ENCODE data around the gene FAM135A. TPM values are rescaled to one million over a fixed set of nuclear protein-coding genes. Genes with fewer than 3 reads are reported as not detected.
A peak's percentile ranks its signal among the peaks of the same experiment; 100 is the strongest.

Gene FAM135A
- 9.9 and 13.6 TPM in 2 replicates for total RNA-seq (2014; rRNA removed; shearing (Covaris generic))

DNA sequence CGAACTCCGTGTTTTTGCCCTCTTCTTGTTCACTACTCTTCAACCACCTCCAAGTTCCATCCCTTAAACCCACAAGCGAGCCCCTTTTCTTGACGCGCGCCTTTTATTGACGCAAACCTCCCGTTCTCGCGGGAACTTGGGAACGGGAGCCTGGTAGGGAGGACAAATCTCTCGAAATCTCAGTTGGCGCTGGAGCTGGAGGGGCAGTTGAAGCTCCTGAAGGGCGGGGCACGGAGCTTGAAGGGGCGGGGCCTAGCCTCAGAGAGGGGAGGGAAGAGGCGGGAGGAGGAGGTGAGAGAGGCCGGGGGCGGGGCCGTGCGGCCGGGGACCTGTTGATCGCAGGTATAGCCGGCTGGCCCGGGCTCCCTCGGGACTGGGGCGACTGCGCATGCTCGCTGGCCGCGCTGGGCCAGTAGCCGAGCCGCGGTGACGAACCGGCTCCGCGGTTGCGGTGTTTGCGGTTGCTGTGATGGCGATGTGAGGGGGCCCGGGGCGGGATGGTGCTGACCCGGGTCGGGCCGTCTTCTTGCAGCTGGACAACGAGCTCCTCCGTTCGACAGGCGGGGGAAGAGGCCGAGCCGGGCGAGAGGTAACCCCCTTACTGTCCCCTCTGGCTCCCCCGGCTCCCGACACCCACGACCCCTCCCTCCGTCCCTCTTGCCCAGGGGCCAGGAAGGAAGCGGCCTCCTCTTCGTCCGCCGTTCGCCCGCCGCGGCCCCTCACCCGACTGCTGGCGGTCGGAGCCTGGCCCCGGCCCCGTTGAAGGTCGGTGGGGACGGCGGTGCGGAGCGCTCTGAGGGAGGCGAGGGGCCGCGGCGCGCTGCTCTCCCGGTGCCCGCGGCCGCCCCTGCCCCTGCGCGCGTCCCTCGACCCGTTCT, at the start of gene FAM135A:
FAM135A (plus strand) TSS at position 395 of the 878 bp plus-strand sequence. CDS start 14,835 bp downstream, outside the sequence.
- Histone ChIP-seq H3K4me1 (replicated peaks) (peaks cover 15% of the 10 kb centered on the region), H3K36me3 (peaks cover 11% of the 10 kb centered on the region), H3K9me3 (replicated peaks) (no peaks in the 10 kb centered on the region), H3K27me3 (replicated peaks) (no peaks in the 10 kb centered on the region), H3K27ac (peak within 1 kb of the TSS; percentile 56), H3K4me3 (peak within 1 kb of the TSS; percentile 87)
- peak; percentile 92 to 97 for DNase-seq (ENCODE audit: low read depth in 1 of 2, low spot score in 2 of 2)

GRCh38 chr6:70363741-70364493, 49.4 kb upstream of the FAM135A start:
- no peak for DNase-seq (ENCODE audit: low read depth in 1 of 2, low spot score in 2 of 2)
- Histone ChIP-seq H3K27me3 (replicated peaks) (no peaks in the 10 kb centered on the region; the same call in 1 of the 2 replicates), H3K36me3 (no peaks in the 10 kb centered on the region), H3K4me1 (replicated peaks) (no peaks in the 10 kb centered on the region), H3K27ac (no peak overlapping the region), H3K9me3 (replicated peaks) (no peaks in the 10 kb centered on the region), H3K4me3 (no peak overlapping the region)

DNA sequence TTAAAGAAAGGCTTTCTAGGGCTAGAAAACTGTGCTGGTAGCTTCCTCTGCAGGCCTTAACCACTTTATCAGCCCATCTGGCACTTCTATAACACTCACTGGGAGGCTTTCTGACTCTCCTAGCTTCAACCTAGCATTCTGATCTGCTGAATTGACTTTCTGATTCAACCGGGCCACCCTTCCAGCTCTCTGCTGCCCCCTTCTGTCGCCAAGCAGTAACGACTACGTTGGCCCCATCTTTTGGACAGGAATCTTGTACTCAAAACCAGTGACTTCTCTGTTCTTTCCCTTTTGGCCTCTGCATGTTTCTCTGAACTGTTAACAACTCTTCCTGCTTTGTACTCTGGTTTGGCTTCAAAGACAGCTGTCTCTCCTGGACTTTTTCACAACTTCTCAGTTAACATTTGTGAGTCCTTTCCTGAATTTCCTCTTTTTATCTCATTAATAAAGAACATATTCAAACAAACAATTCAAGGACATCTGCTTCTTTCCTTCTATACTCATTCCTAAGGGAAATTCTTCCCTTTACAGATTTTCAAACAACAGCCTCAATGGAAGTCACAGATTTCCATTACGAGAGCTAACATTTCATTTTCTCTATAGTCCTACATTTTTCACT, 43.9 kb upstream of the FAM135A start:
- Histone ChIP-seq H3K36me3 (no peaks in the 10 kb centered on the region), H3K4me3 (no peak overlapping the region), H3K9me3 (replicated peaks) (no peaks in the 10 kb centered on the region), H3K27ac (no peak overlapping the region), H3K27me3 (replicated peaks) (no peaks in the 10 kb centered on the region; the same call in 1 of the 2 replicates), H3K4me1 (replicated peaks) (no peaks in the 10 kb centered on the region)
- peak; percentile 55 to 57 for DNase-seq (ENCODE audit: low read depth in 1 of 2, low spot score in 2 of 2)

DNA sequence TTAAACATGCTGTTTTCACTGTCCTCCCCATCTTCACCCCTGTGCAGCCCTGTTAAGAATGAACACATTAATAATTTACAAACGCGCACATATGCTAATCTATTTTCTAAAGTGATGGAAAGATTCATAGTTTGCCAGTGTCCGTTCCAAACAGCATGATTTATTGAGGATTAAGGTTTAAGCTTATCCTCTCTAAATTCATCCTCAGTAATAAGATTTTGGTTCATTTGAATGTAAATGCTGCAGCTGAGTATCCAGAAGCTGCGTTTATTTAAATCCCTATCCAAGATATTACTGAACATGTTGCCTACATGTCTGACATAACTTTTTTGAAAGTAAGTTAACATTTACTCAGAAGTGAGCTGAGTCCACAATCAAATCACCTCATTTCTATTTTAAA, 42.8 kb upstream of the FAM135A start:
- Histone ChIP-seq H3K27ac (no peak overlapping the region), H3K36me3 (no peaks in the 10 kb centered on the region), H3K4me1 (replicated peaks) (peaks cover 5% of the 10 kb centered on the region), H3K4me3 (no peak overlapping the region), H3K27me3 (replicated peaks) (no peaks in the 10 kb centered on the region; the same call in 1 of the 2 replicates), H3K9me3 (replicated peaks) (no peaks in the 10 kb centered on the region)
- no peak for DNase-seq (ENCODE audit: low read depth in 1 of 2, low spot score in 2 of 2)

- no peaks in the 10 kb centered on the region; the same call in 1 of the 2 replicates for H3K27me3 ChIP-seq (replicated peaks)
- H3K36me3 ChIP-seq: no peaks in the 10 kb centered on the region
- H3K4me3 ChIP-seq: no peak overlapping the region
- peak in 1 of 2 experiments; percentile 59 for DNase-seq (ENCODE audit: low read depth in 1 of 2, low spot score in 2 of 2)
- no peak overlapping the region for H3K27ac ChIP-seq
- peaks cover 6% of the 10 kb centered on the region for H3K4me1 ChIP-seq (replicated peaks)
- no peaks in the 10 kb centered on the region for H3K9me3 ChIP-seq (replicated peaks)
Observed at GRCh38 chr6:70371454-70372105, 41.7 kb upstream of the FAM135A start.

GRCh38 chr6:70375166-70375565, 38.1 kb upstream of the FAM135A start:
- H3K27ac ChIP-seq: no peak overlapping the region
- no peaks in the 10 kb centered on the region for H3K27me3 ChIP-seq (replicated peaks)
- no peak overlapping the region for H3K4me3 ChIP-seq
- no peaks in the 10 kb centered on the region for H3K9me3 ChIP-seq (replicated peaks)
- DNase-seq (ENCODE audit: low read depth in 1 of 2, low spot score in 2 of 2): peak in 1 of 2 experiments; percentile 27
- H3K4me1 ChIP-seq (replicated peaks): peaks cover 6% of the 10 kb centered on the region
- no peaks in the 10 kb centered on the region for H3K36me3 ChIP-seq

DNA sequence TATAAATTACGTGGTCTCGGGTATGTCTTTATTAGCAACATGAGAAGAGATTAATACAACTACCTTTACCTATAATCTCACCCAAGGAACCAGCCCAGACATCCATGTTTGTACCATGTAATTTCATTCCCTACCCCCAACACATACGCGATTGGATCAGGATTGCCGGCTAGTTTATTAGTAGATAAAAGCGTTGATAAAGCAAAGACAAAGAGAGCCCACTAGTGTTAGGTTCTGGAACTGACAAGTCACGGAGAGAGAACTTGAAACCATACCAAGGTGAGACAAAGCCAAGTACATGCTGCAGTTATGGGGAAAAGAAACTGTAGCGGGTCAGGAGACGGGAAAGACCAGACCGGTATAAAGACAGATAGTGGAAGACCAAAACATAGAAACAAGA, 37.4 kb upstream of the FAM135A start:
- no peaks in the 10 kb centered on the region for H3K36me3 ChIP-seq
- peaks cover 6% of the 10 kb centered on the region for H3K4me1 ChIP-seq (replicated peaks)
- no peak overlapping the region for H3K4me3 ChIP-seq
- H3K27me3 ChIP-seq (replicated peaks): no peaks in the 10 kb centered on the region
- no peak for DNase-seq (ENCODE audit: low read depth in 1 of 2, low spot score in 2 of 2)
- no peak overlapping the region for H3K27ac ChIP-seq
- no peaks in the 10 kb centered on the region for H3K9me3 ChIP-seq (replicated peaks)

- H3K9me3 ChIP-seq (replicated peaks): no peaks in the 10 kb centered on the region
- no peaks in the 10 kb centered on the region for H3K36me3 ChIP-seq
- no peak for DNase-seq (ENCODE audit: low read depth in 1 of 2, low spot score in 2 of 2)
- no peaks in the 10 kb centered on the region for H3K27me3 ChIP-seq (replicated peaks)
- H3K4me1 ChIP-seq (replicated peaks): peaks cover 6% of the 10 kb centered on the region
- H3K4me3 ChIP-seq: no peak overlapping the region
- H3K27ac ChIP-seq: no peak overlapping the region
Observed at GRCh38 chr6:70376628-70377027, 36.7 kb upstream of the FAM135A start.

DNA sequence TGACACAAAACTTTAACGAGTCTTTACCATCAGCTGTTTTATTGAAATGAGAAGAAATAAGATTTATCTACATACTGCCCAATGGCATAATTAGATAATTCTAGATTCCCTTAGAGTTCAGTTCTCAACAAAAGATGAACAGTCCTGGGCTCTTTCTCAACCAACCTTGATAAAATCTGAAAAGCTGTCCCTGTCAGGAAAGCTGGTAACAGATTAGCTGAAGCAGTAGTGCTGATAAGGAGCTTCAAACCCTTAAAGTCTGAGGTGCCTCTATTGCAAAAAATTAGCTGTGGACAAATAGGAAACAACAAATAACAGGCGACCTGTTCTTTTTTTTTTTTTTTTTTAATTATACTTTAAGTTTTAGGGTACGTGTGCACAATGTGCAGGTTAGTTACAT, 35.9 kb upstream of the FAM135A start:
- H3K4me3 ChIP-seq: no peak overlapping the region
- no peak overlapping the region for H3K27ac ChIP-seq
- H3K36me3 ChIP-seq: no peaks in the 10 kb centered on the region
- no peaks in the 10 kb centered on the region for H3K27me3 ChIP-seq (replicated peaks)
- peaks cover 6% of the 10 kb centered on the region for H3K4me1 ChIP-seq (replicated peaks)
- no peak for DNase-seq (ENCODE audit: low read depth in 1 of 2, low spot score in 2 of 2)
- no peaks in the 10 kb centered on the region for H3K9me3 ChIP-seq (replicated peaks)

DNA sequence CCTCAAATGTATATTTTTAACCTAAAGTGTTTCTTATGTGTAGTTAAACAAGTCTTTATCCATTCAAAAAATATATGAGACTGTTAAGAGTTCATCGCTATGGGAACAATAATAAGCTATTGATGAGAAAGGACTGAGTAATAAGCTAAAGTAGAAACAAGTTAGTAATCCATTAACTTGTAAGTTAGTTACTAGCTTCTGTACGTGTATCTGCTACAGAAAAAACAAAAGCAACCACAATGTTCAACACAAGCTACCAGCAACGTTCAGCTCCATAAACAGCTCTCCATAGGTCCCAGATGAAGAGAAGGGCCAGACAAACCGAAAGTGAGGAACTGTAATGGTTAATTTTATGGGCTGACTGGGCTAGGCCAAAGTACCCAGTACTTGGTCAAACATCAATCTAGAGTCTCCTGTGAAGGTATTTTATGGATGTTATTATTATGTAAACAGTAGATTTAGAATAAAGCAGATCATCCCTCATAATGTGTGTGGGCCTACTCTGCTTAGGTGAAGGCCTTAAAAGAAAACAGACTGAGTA, 33.8 kb upstream of the FAM135A start:
- Histone ChIP-seq H3K27ac (no peak overlapping the region), H3K36me3 (no peaks in the 10 kb centered on the region), H3K9me3 (replicated peaks) (no peaks in the 10 kb centered on the region), H3K4me1 (replicated peaks) (peaks cover 6% of the 10 kb centered on the region), H3K27me3 (replicated peaks) (no peaks in the 10 kb centered on the region), H3K4me3 (no peak overlapping the region)
- no peak for DNase-seq (ENCODE audit: low read depth in 1 of 2, low spot score in 2 of 2)

- Histone ChIP-seq H3K36me3 (no peaks in the 10 kb centered on the region), H3K4me3 (no peak overlapping the region), H3K27ac (no peak overlapping the region), H3K9me3 (replicated peaks) (no peaks in the 10 kb centered on the region), H3K27me3 (replicated peaks) (no peaks in the 10 kb centered on the region), H3K4me1 (replicated peaks) (peaks cover 4% of the 10 kb centered on the region)
- DNase-seq (ENCODE audit: low read depth in 1 of 2, low spot score in 2 of 2): no peak
Observed at GRCh38 chr6:70380252-70380651, 33.1 kb upstream of the FAM135A start.

GRCh38 chr6:70380771-70381416, 32.4 kb upstream of the FAM135A start:
- no peak overlapping the region for H3K27ac ChIP-seq

DNA sequence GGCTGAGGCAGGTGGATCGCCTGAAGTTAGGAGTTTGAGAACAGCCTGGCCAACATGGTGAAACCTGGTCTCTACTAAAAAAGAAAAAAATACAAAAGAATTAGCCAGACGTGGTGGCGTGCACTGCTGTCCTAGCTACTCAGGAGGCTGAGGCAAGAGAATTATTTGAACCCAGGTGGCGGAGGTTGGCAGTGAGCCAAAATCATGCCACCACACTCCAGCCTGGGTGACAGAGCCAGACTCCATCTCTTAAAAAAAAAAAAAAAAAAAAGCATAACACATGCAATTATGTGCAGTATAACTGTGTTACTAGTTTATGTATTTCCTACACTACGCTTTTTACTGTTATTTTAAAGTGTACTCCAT, 31.9 kb upstream of the FAM135A start:
- Histone ChIP-seq H3K36me3 (no peaks in the 10 kb centered on the region), H3K4me3 (no peak overlapping the region), H3K27me3 (replicated peaks) (no peaks in the 10 kb centered on the region), H3K27ac (no peak overlapping the region), H3K9me3 (replicated peaks) (no peaks in the 10 kb centered on the region), H3K4me1 (replicated peaks) (no peaks in the 10 kb centered on the region)
- no peak for DNase-seq (ENCODE audit: low read depth in 1 of 2, low spot score in 2 of 2)

More at GRCh38 chr6:70380771-70381416, 32.4 kb upstream of the FAM135A start:
- no peaks in the 10 kb centered on the region for H3K27me3 ChIP-seq (replicated peaks)
- H3K9me3 ChIP-seq (replicated peaks): no peaks in the 10 kb centered on the region
- no peaks in the 10 kb centered on the region for H3K4me1 ChIP-seq (replicated peaks)
- H3K36me3 ChIP-seq: no peaks in the 10 kb centered on the region
- DNase-seq (ENCODE audit: low read depth in 1 of 2, low spot score in 2 of 2): no peak
- H3K4me3 ChIP-seq: no peak overlapping the region

Data from SJSA1 (cell line).